Peyer's patch (tissue), 4 donors: ENCODE results near the gene USF2.

Experiments
- CTCF ChIP-seq, 6 experiments: fragments of 450-650 bp in 4 of 6; fragments of 200-600 bp in 2 of 6; sonication (generic) in 1 of 6; IDR thresholded peaks; one replicate each; pipeline ENCODE4 v1.5.1; 2017 to 2019; ENCODE audit warnings: antibody characterized with exemption in 6 of 6, mild to moderate bottlenecking in 3 of 6, moderate library complexity in 1 of 6
- POLR2A ChIP-seq, 2 donors: fragments of 450-650 bp; IDR thresholded peaks; one replicate each; pipeline ENCODE4 v1.5.1; 2017; ENCODE audit warnings: antibody characterized with exemption in 2 of 2, mild to moderate bottlenecking in 2 of 2, moderate library complexity in 2 of 2

- TF ChIP-seq CTCF (IDR thresholded peaks at IDR 0.05) (no peak), POLR2A (IDR thresholded peaks at IDR 0.05) (no peak)
These were observed 52.5 kb downstream of the USF2 start for GRCh38 chr19:35321291-35321690.
